ENCODE data around the gene ELMOD3. TPM values are rescaled to one million over a fixed set of nuclear protein-coding genes. Genes with fewer than 3 reads are reported as not detected.
A peak's percentile ranks its signal among the peaks of the same experiment; 100 is the strongest.
"Not testable (repeated sequence)": the region's sequence is repeated elsewhere in the genome, so short reads cannot be mapped to it uniquely, and the experiment has no call there.

The ELMOD3 gene
- total RNA-seq, 4 donors from 2014 or later, result 8.2 to 16.6 (median 13.7) TPM

DNA sequence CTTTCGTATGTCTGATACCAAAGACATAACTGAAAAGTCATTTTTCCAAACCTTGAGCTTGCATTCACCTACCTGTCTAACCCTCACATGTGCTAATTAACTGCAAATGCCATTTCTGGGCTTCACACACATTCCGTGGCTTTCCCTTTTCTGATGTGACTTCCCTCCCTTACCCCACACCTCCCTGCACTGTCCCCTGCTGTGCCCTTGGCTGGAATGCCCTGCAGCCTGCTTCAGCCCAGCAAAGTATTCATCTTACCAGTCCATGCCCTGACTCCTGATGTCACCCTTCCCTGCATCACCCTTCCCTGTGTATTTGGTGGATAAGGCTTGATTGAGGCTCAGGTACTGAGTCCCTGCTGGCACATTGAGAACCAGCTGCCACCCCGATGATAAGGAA, 12.4 kb upstream of the ELMOD3 start:
- no peak for DNase-seq
- Histone ChIP-seq H3K27ac (no peak overlapping the region), H3K4me3 (no peak overlapping the region), H3K36me3 (peaks cover 8 to 57% (median 28%) of the 10 kb centered on the region in 3 donors), H3K4me1 (peaks cover 0 to 10% (median 0%) of the 10 kb centered on the region in 3 donors), H3K9me3 (no peaks in the 10 kb centered on the region), H3K27me3 (peaks cover 0 to under 1% (median 0%) of the 10 kb centered on the region in 4 donors)
- 79 to 86% methylated on average over 2 to 3 of the region's 3 CpGs for WGBS, 2 donors
- no peak for TF ChIP-seq POLR2A (IDR thresholded peaks at IDR 0.05)
- TF ChIP-seq, protein P1, sequence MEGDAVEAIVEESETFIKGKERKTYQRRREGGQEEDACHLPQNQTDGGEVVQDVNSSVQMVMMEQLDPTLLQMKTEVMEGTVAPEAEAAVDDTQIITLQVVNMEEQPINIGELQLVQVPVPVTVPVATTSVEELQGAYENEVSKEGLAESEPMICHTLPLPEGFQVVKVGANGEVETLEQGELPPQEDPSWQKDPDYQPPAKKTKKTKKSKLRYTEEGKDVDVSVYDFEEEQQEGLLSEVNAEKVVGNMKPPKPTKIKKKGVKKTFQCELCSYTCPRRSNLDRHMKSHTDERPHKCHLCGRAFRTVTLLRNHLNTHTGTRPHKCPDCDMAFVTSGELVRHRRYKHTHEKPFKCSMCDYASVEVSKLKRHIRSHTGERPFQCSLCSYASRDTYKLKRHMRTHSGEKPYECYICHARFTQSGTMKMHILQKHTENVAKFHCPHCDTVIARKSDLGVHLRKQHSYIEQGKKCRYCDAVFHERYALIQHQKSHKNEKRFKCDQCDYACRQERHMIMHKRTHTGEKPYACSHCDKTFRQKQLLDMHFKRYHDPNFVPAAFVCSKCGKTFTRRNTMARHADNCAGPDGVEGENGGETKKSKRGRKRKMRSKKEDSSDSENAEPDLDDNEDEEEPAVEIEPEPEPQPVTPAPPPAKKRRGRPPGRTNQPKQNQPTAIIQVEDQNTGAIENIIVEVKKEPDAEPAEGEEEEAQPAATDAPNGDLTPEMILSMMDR (IDR thresholded peaks at IDR 0.05), result no peak
- intact Hi-C loops (cut with DNase I), result no loop called here

DNA sequence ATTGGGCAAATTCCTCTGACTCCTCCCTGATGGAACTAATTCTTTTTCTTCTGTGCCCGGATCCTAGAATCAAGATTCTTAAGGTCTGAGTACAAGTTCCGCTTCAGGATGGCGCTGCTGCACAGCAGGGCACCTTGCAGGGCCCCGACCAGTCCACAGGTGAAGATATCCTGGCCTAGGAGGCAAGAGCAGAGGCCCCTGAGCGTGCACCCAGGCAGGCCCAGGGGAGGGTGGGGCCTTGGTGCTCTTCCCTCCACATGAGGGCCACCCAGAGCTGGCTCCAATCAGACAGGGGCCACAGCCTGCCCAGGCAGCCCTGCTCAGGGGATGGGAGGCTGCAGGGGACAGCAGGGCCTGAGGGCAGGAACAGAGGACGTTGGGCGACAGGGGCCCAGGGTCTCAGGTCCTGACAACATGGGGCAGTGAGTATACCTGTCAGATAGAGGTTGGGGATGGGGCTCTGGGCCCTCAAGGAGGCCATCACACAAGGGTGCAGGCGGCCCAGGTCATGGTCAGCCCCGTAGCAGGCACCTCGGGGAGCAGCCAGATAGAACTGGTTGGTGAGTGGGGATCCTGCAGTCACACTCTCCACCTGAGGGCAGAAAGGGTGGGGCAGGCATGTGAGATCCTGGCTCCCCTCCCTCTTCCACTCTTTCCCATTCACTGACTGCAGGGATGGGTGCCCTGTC, 11.2 kb upstream of the ELMOD3 start:
- H3K36me3 ChIP-seq, result peaks cover 8 to 69% (median 28%) of the 10 kb centered on the region in 3 donors
- 89 to 100% methylated on average over 1 to 3 of the region's 10 CpGs for WGBS, 2 donors
- not testable (repeated sequence) for DNase-seq

DNA sequence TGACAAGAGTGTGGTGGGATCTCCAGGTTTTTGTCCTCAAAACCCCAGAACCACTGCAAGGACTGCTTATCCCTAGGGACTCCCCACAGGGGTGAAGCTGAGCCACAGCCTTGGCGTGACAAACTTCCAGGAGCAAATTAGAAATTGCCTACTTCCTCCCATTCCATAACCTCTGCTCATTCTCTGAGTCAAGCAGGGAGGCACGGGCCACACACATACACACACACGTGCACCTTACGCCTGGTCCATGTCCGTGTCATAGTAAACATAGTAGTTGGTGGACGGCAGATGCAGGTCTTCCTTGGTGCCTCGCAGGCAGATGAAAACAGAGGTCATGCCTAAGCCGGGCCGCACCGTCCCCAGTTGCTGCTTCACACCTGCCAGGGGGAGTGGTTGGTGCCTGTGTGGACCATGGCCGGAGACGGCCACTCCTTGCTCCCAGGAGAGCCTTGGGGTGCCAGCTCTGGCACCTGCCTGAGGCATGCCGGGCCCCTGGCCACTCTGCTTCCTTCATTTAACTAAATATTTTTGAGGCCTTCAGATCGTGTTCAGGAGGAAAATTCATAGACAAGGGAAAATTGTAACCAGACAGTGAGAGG, 10.1 kb upstream of the ELMOD3 start:
- H3K27ac ChIP-seq, result no peak overlapping the region
- no peak overlapping the region for H3K4me3 ChIP-seq
- no peaks in the 10 kb centered on the region for H3K9me3 ChIP-seq
- intact Hi-C loops (cut with DNase I), result no loop called here
- 88 to 95% methylated on average over 6 to 10 of the region's 14 CpGs for WGBS, 2 donors
- TF ChIP-seq, protein P1 (IDR thresholded peaks at IDR 0.05), result no peak
- no peak for TF ChIP-seq POLR2A (IDR thresholded peaks at IDR 0.05)
- no peaks in the 10 kb centered on the region for H3K27me3 ChIP-seq
- H3K4me1 ChIP-seq, result peaks cover 0 to 10% (median 0%) of the 10 kb centered on the region in 3 donors
- peaks cover 11 to 80% (median 32%) of the 10 kb centered on the region in 3 donors for H3K36me3 ChIP-seq
- DNase-seq, result no peak

More for the DNA sequence above, 11.2 kb upstream of the ELMOD3 start:
- peaks cover 0 to 10% (median 0%) of the 10 kb centered on the region in 3 donors for H3K4me1 ChIP-seq
- H3K27me3 ChIP-seq; H3K4me3 ChIP-seq; H3K27ac ChIP-seq; H3K9me3 ChIP-seq; intact Hi-C loops (cut with DNase I): not testable (repeated sequence)

DNA sequence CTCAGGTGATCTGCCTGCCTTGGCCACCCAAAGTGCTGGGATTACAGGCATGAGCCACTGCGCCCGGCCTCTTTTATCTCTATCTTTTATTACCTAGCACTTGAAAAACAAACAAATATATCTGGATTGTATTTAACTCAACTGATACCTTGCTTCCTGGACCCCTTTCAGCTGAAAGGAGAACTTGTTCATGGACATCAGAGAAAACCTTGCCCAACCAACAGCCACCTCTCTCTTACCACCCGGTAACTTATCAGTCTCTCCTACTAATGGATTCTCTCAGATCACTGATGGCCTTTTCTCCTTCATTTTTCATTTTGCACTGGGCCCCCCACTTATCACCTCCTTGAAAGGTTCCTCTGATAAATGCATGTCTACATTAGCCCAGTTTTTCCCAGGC, 7.0 kb upstream of the ELMOD3 start:
- Histone ChIP-seq H3K4me3 (no peak overlapping the region), H3K36me3 (peaks cover 33 to 95% (median 53%) of the 10 kb centered on the region in 3 donors), H3K4me1 (peaks cover 0 to 20% (median 10%) of the 10 kb centered on the region in 3 donors), H3K27me3 (no peaks in the 10 kb centered on the region), H3K9me3 (no peaks in the 10 kb centered on the region), H3K27ac (no peak overlapping the region)
- WGBS, 2 donors, result 93 to 94% methylated on average over 3 of the region's 3 CpGs
- TF ChIP-seq, protein P1 (IDR thresholded peaks at IDR 0.05), result no peak
- TF ChIP-seq POLR2A (IDR thresholded peaks at IDR 0.05), result no peak
- DNase-seq, result no peak
- intact Hi-C loops (cut with DNase I), result no loop called here

DNA sequence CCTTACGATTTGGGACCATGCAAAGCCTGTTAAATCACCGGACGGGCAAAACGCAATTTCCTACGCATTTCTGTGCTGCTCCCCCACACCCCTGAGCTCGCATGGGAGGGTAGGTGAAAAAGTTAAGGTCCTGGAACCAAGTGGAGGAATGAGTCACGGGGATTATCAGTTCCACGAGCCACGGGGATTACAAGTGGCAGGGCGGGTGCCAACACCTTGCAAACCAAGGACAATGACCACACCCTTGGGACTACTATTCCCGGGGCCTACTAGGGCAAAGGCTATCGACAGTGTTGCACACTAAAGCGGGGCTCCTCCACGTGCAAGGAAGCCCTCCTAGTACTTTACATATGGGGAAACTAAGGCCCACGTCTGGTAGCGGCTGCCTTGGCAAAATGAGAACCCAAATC, 688 bp upstream of the ELMOD3 start:
- Histone ChIP-seq H3K4me1 (peaks cover 11 to 74% (median 25%) of the 10 kb centered on the region in 3 donors), H3K27me3 (no peaks in the 10 kb centered on the region), H3K9me3 (no peaks in the 10 kb centered on the region), H3K4me3 (peak overlapping the region; percentile 68 to 92 (median 87)), H3K27ac (peak overlapping the region; percentile 93 to 97 (median 94)), H3K36me3 (peaks cover 26 to 62% (median 34%) of the 10 kb centered on the region in 3 donors)
- intact Hi-C loops (cut with DNase I), result no loop called here
- DNase-seq, result no peak
- 0 to 8% methylated on average over 8 to 16 of the region's 16 CpGs for WGBS, 2 donors
- TF ChIP-seq, protein P1 (IDR thresholded peaks at IDR 0.05), result no peak
- TF ChIP-seq POLR2A (IDR thresholded peaks at IDR 0.05), result no peak

Measured in esophagus squamous epithelium (tissue), 5 donors.